Testis (tissue), 3 donors: Measurements from ENCODE around the gene RAX2. TPM values are rescaled to one million over a fixed set of nuclear protein-coding genes. Genes with fewer than 3 reads are reported as not detected.

Experiments
- DNase-seq: peaks from one replicate; pipeline ENCODE4 v3.0.0-alpha.2; 2019
- H3K27ac ChIP-seq, 2 donors: fragments of 200-600 bp; sonication (generic); one replicate each; pipeline ENCODE4 v1.5.1; 2019
- H3K27me3 ChIP-seq: fragments of 200-600 bp; sonication (generic); one replicate; pipeline ENCODE4 v1.5.1; 2019
- H3K36me3 ChIP-seq: fragments of 200-600 bp; sonication (generic); one replicate; pipeline ENCODE4 v1.5.1; 2017; ENCODE audit warnings: low read depth; ENCODE audit errors: missing control alignments
- H3K4me1 ChIP-seq: fragments of 200-600 bp; sonication (generic); one replicate; pipeline ENCODE4 v1.5.1; 2019
- H3K4me3 ChIP-seq, 2 donors: fragments of 200-600 bp; sonication (generic); one replicate each; pipeline ENCODE4 v1.5.1; 2017 to 2019
- H3K9me3 ChIP-seq: fragments of 200-600 bp; sonication (generic); one replicate; pipeline ENCODE4 v1.5.1; 2017
- CTCF ChIP-seq, 3 experiments: fragments of 450-650 bp in 2 of 3; fragments of 200-600 bp in 1 of 3; sonication (generic) in 1 of 3; IDR thresholded peaks; one replicate each; pipeline ENCODE4 v1.5.1; 2016 to 2019; ENCODE audit warnings: antibody characterized with exemption in 3 of 3, mild to moderate bottlenecking in 2 of 3, moderate library complexity in 1 of 3
- POLR2A ChIP-seq: fragments of 450-650 bp; IDR thresholded peaks from one replicate; pipeline ENCODE4 v1.6.1; 2017; ENCODE audit warnings: antibody characterized with exemption, mild to moderate bottlenecking, moderate library complexity
- WGBS, 2 donors: methylation state at CpG; one replicate each; pipeline ENCODE4 v1.1.5; 2018; 5-methylcytosine and 5-hydroxymethylcytosine counted together
- intact Hi-C: fragments of 100-400 bp; cut with DNase I; formaldehyde crosslinking; loops from one replicate; pipeline ENCODE4 v1.15.1; 2023; ENCODE audit warnings: low total_unique reads
- polyA plus RNA-seq: library from polyadenylated mRNA; stranded (reverse); fragments of 350-450 nt; fragmentation: Illumina TruSeq; extraction: RNeasy Lipid Tissue Mini Kit (QIAGEN cat#74804); gene quantifications from one replicate; pipeline ENCODE4 v1.2.3, GENCODE V29; 2014; ENCODE audit warnings: low read depth, low replicate concordance; ENCODE audit not compliant: insufficient read depth
- total RNA-seq, 2 donors: library from RNA; depleted of rRNA; stranded (reverse); fragments of >200 nt; gene quantifications; one replicate each; pipeline ENCODE4 v1.2.3, GENCODE V29; 2016

RAX2 gene
- total and polyA plus RNA-seq, 3 donors from 2014 or later: 0.24 TPM; not detected in 2

GRCh38 chr19:3778104-3778867 lies 6.3 kb upstream of the RAX2 start:
- H3K9me3 ChIP-seq: no peaks in the 10 kb centered on the region
- H3K4me1 ChIP-seq: no peaks in the 10 kb centered on the region
- no peak overlapping the region for H3K27ac ChIP-seq
- H3K27me3 ChIP-seq: no peaks in the 10 kb centered on the region
- DNase-seq: no peak
- no peak overlapping the region for H3K4me3 ChIP-seq
- H3K36me3 ChIP-seq: no peaks in the 10 kb centered on the region
- 81 to 87% methylated on average over 23 to 37 of the region's 37 CpGs for WGBS, 2 donors
- TF ChIP-seq POLR2A (no peak), CTCF (IDR thresholded peaks at IDR 0.05) (no peak)
- intact Hi-C loops: no loop called here

- WGBS, 2 donors: 81 to 92% methylated on average over 1 of the region's 1 CpG
- no peak for DNase-seq
- intact Hi-C loops: no loop called here
- Histone ChIP-seq H3K27ac (no peak overlapping the region), H3K9me3 (no peaks in the 10 kb centered on the region), H3K36me3 (no peaks in the 10 kb centered on the region), H3K27me3 (no peaks in the 10 kb centered on the region), H3K4me1 (no peaks in the 10 kb centered on the region), H3K4me3 (no peak overlapping the region)
- TF ChIP-seq CTCF (IDR thresholded peaks at IDR 0.05) (no peak), POLR2A (no peak)
Observed at GRCh38 chr19:3776479-3777040, 4.5 kb upstream of the RAX2 start.

- H3K4me3 ChIP-seq: no peak overlapping the region
- intact Hi-C loops: no loop called here
- no peak for DNase-seq
- H3K27me3 ChIP-seq: no peaks in the 10 kb centered on the region
- TF ChIP-seq CTCF (IDR thresholded peaks at IDR 0.05) (no peak), POLR2A (no peak)
- no peaks in the 10 kb centered on the region for H3K36me3 ChIP-seq
- H3K9me3 ChIP-seq: no peaks in the 10 kb centered on the region
- no peak overlapping the region for H3K27ac ChIP-seq
- WGBS, 2 donors: 92 to 96% methylated on average over 2 to 5 of the region's 5 CpGs
- H3K4me1 ChIP-seq: no peaks in the 10 kb centered on the region
Observed at GRCh38 chr19:3775831-3776230, 3.8 kb upstream of the RAX2 start.

GRCh38 chr19:3775374-3775711 lies 3.3 kb upstream of the RAX2 start:
- intact Hi-C loops: no loop called here
- TF ChIP-seq POLR2A (no peak), CTCF (IDR thresholded peaks at IDR 0.05) (no peak)
- no peak overlapping the region for H3K27ac ChIP-seq
- H3K9me3 ChIP-seq: no peaks in the 10 kb centered on the region
- H3K36me3 ChIP-seq: no peaks in the 10 kb centered on the region
- WGBS, 2 donors: 60 to 89% methylated on average over 2 of the region's 2 CpGs
- DNase-seq: no peak
- H3K4me3 ChIP-seq: no peak overlapping the region
- no peaks in the 10 kb centered on the region for H3K27me3 ChIP-seq
- peaks cover under 1% of the 10 kb centered on the region for H3K4me1 ChIP-seq
